IPS-18a (cell line): ENCODE data around the gene OR1S1.
"Not testable (repeated sequence)": the region's sequence is repeated elsewhere in the genome, so short reads cannot be mapped to it uniquely, and the experiment has no call there.

Experiments used
- H3K27ac ChIP-seq: one replicate; pipeline ENCODE4 v1.5.1; 2013; ENCODE audit warnings: low read length
- H3K27me3 ChIP-seq: one replicate; pipeline ENCODE4 v1.6.1; 2013; ENCODE audit warnings: mild to moderate bottlenecking, low read length; ENCODE audit not compliant: control insufficient read depth, insufficient read depth
- H3K36me3 ChIP-seq: one replicate; pipeline ENCODE4 v1.6.1; 2013; ENCODE audit warnings: low read depth, low read length; ENCODE audit not compliant: control insufficient read depth
- H3K4me1 ChIP-seq: one replicate; pipeline ENCODE4 v1.6.1; 2013; ENCODE audit warnings: low read depth, low read length; ENCODE audit not compliant: control insufficient read depth
- H3K4me3 ChIP-seq: one replicate; pipeline ENCODE4 v1.5.1; 2013; ENCODE audit warnings: low read length
- H3K9ac ChIP-seq: one replicate; pipeline ENCODE4 v1.6.1; 2013; ENCODE audit warnings: mild to moderate bottlenecking, low read length, moderate library complexity
- H3K9me3 ChIP-seq: one replicate; pipeline ENCODE4 v1.6.1; 2013; ENCODE audit warnings: low read depth, low read length; ENCODE audit not compliant: control insufficient read depth

Gene OR1S1

DNA sequence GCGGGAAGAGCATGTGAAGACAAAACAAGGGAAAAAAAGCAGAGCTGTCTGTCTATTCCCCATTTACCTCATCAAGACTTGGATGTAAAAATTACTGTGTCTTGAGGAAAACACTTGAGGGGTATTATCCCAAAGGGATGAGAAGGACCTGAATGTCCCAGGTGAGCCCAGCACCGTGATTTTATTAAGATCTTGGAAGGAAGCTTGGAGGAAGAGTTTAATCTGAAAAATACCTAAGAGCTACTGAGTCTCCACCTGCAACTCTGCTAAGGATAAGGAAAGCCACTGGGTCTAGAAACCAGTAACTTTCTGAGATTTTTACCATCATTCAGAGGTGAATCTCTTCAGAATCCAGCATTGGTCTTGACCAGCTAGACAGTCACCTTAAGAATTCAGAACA lies at the start of gene OR1S1:
Gene OR1S1 (plus strand): TSS at position 301 of the 400 bp plus-strand sequence.
- H3K27ac ChIP-seq, H3K9ac ChIP-seq, H3K4me3 ChIP-seq, H3K36me3 ChIP-seq, H3K27me3 ChIP-seq, H3K4me1 ChIP-seq, H3K9me3 ChIP-seq: not testable (repeated sequence)

GRCh38 chr11:58164389-58164788 lies 48.1 kb upstream of the OR1S1 start:
- Histone ChIP-seq H3K27me3 (no peaks in the 10 kb centered on the region), H3K4me3 (no peak overlapping the region), H3K9ac (no peak overlapping the region), H3K36me3 (no peaks in the 10 kb centered on the region), H3K9me3 (no peaks in the 10 kb centered on the region), H3K27ac (no peak overlapping the region), H3K4me1 (no peaks in the 10 kb centered on the region)

DNA sequence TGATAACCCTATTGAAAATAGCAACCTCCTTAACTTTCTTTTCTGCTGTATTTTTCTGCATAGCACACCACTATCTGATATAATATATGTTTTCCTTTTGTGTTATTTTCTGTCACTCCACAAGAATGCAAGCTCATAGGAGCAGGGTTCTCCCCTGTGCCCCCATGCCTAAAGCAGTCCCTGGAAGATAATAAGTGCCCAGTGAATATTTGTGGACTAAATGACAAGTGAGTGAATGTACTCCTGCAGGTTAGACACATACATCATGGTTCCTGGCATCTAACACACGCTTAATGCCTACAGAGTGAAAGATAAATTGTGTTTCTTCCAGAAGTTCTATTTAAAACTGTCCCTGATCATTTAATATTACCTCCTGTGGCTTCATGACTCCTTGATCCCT lies 47.5 kb upstream of the OR1S1 start:
- Histone ChIP-seq H3K9me3 (no peaks in the 10 kb centered on the region), H3K36me3 (no peaks in the 10 kb centered on the region), H3K27me3 (no peaks in the 10 kb centered on the region), H3K4me3 (no peak overlapping the region), H3K4me1 (no peaks in the 10 kb centered on the region), H3K9ac (no peak overlapping the region), H3K27ac (no peak overlapping the region)

DNA sequence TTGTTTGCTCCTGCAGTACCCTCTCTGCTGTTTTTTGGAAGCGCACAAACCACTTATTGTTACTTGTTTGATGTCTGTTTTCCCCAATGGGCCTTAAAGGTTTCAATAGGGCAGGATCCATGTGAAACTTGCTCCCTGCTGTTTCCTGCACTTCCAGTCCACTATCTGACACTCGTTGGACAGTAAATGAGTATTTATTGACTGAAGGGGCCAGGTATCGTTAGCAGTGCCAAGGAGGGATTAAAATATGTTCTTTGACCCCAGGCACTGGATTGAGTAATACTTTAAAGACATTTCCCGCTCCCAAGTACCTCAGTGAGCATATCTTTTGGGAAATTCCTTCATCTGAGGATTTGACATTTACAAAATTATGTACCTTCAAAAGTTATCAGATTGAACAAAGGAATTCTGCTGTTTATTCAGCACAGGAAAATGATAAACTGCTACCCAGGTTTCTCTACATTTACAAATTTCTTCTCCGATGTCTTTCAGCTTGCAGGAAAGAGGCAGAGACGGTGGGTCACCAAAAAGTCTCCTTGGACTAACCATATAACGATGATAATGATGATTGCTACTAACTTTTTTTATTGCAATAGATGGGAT lies 46.9 kb upstream of the OR1S1 start:
- Histone ChIP-seq H3K27ac (no peak overlapping the region), H3K9me3 (no peaks in the 10 kb centered on the region), H3K4me3 (no peak overlapping the region), H3K4me1 (no peaks in the 10 kb centered on the region), H3K27me3 (no peaks in the 10 kb centered on the region), H3K36me3 (no peaks in the 10 kb centered on the region), H3K9ac (no peak overlapping the region)

DNA sequence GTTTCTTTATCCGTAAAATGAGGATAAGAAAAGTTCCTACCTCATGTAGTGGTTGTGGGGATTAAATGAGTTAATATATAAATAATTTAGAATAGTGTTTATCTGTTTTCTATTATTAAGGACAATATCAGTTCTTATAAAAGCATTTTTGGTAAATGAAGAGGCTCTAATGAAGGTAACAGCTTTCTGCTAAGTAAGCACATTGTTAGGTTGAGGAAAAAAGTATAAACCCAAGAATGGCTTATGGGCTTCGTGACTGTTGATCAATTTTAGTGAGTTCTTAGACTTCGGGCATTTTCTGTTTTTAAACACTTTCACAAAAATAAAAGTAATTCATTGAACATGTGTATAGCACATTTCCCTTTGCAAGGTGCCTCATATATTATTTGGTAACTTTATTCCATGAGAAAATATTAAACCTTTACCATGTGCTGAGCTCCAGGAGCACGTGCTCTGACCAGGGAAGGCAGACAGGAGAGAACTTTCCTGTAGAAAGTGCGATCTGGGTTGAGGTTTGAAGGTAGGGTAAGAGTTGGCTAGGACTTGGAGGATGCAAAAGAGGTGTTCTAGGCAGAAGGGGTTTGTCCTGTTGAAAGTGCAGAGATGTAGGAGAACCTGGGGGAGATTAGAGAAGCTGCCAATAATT lies 35.0 kb upstream of the OR1S1 start:
- H3K27me3 ChIP-seq, result no peaks in the 10 kb centered on the region
- H3K9me3 ChIP-seq, result no peaks in the 10 kb centered on the region
- H3K4me1 ChIP-seq, result peaks cover 5% of the 10 kb centered on the region
- H3K9ac ChIP-seq, result no peak overlapping the region
- no peak overlapping the region for H3K27ac ChIP-seq
- H3K36me3 ChIP-seq, result no peaks in the 10 kb centered on the region
- H3K4me3 ChIP-seq, result no peak overlapping the region

GRCh38 chr11:58178444-58178843 lies 34.1 kb upstream of the OR1S1 start:
- Histone ChIP-seq H3K9ac (no peak overlapping the region), H3K27ac (no peak overlapping the region), H3K4me1 (peaks cover 5% of the 10 kb centered on the region), H3K36me3 (no peaks in the 10 kb centered on the region), H3K9me3 (no peaks in the 10 kb centered on the region), H3K27me3 (no peaks in the 10 kb centered on the region), H3K4me3 (no peak overlapping the region)

DNA sequence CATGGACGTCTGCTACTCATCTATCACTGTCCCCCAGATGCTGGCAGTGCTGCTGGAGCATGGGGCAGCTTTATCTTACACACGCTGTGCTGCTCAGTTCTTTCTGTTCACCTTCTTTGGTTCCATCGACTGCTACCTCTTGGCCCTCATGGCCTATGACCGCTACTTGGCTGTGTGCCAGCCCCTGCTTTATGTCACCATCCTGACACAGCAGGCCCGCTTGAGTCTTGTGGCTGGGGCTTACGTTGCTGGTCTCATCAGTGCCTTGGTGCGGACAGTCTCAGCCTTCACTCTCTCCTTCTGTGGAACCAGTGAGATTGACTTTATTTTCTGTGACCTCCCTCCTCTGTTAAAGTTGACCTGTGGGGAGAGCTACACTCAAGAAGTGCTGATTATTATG lies 32.9 kb upstream of the OR1S1 start:
- no peak overlapping the region for H3K4me3 ChIP-seq
- H3K4me1 ChIP-seq, result peaks cover 5% of the 10 kb centered on the region
- no peak overlapping the region for H3K9ac ChIP-seq
- no peaks in the 10 kb centered on the region for H3K36me3 ChIP-seq
- no peak overlapping the region for H3K27ac ChIP-seq
- no peaks in the 10 kb centered on the region for H3K9me3 ChIP-seq
- no peaks in the 10 kb centered on the region for H3K27me3 ChIP-seq

GRCh38 chr11:58186938-58187337 lies 25.6 kb upstream of the OR1S1 start:
- H3K27me3 ChIP-seq, result no peaks in the 10 kb centered on the region
- no peaks in the 10 kb centered on the region for H3K4me1 ChIP-seq
- no peaks in the 10 kb centered on the region for H3K36me3 ChIP-seq
- H3K4me3 ChIP-seq, result no peak overlapping the region
- no peak overlapping the region for H3K9ac ChIP-seq
- no peaks in the 10 kb centered on the region for H3K9me3 ChIP-seq
- H3K27ac ChIP-seq, result no peak overlapping the region

- no peaks in the 10 kb centered on the region for H3K27me3 ChIP-seq
- no peak within 1 kb of the TSS for H3K9ac ChIP-seq
- no peaks in the 10 kb centered on the region for H3K36me3 ChIP-seq
- H3K9me3 ChIP-seq, result no peaks in the 10 kb centered on the region
- no peak within 1 kb of the TSS for H3K27ac ChIP-seq
- H3K4me1 ChIP-seq, result no peaks in the 10 kb centered on the region
- no peak within 1 kb of the TSS for H3K4me3 ChIP-seq
Measured at GRCh38 chr11:58188770-58189169, 23.8 kb upstream of the OR1S1 start, which contains the start of gene OR9Q2. Gene OR9Q2 (plus strand): TSS chr11:58189070. CDS start chr11:58190491, 1,421 bp downstream.

DNA sequence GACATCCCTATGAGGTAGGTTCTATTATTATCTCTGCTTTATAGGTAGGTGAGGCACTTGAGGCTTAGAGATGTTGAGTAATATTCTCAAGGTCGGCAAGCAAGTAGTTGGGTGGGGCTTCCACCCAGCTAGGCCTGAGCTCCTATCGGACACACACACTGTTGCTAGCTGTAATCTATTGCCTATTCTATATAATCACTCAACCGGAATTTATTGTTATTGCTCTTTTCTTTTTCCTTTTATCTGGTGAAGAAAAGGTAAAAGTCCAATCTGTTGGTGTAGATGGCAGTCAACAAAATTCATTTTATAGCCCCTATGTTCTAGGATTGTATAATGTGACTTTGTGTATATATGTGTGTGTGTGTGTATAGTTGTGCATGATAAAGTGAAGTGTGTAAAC lies 20.3 kb upstream of the OR1S1 start:
- no peak overlapping the region for H3K4me3 ChIP-seq

GRCh38 chr11:58193391-58193790 lies 19.1 kb upstream of the OR1S1 start:
- H3K36me3 ChIP-seq, result no peaks in the 10 kb centered on the region
- no peak overlapping the region for H3K9ac ChIP-seq
- H3K4me3 ChIP-seq, result no peak overlapping the region
- no peaks in the 10 kb centered on the region for H3K4me1 ChIP-seq
- H3K27me3 ChIP-seq, result no peaks in the 10 kb centered on the region
- H3K9me3 ChIP-seq, result peaks cover 14% of the 10 kb centered on the region
- H3K27ac ChIP-seq, result no peak overlapping the region

More for the DNA sequence above, 20.3 kb upstream of the OR1S1 start:
- H3K27me3 ChIP-seq, result no peaks in the 10 kb centered on the region
- H3K36me3 ChIP-seq, result no peaks in the 10 kb centered on the region
- H3K4me1 ChIP-seq, result no peaks in the 10 kb centered on the region
- H3K27ac ChIP-seq, result no peak overlapping the region
- H3K9ac ChIP-seq, result no peak overlapping the region
- H3K9me3 ChIP-seq, result peaks cover 3% of the 10 kb centered on the region

- Histone ChIP-seq H3K4me3 (no peak overlapping the region), H3K27me3 (no peaks in the 10 kb centered on the region), H3K36me3 (no peaks in the 10 kb centered on the region), H3K4me1 (no peaks in the 10 kb centered on the region), H3K9me3 (peaks cover 21% of the 10 kb centered on the region), H3K27ac (no peak overlapping the region), H3K9ac (no peak overlapping the region)
Measured at GRCh38 chr11:58195939-58196338, 16.6 kb upstream of the OR1S1 start.
